GM21381 (cell line): ENCODE measurements around the gene TMTC1.

Source experiments
- ATAC-seq: cut with Tn5 transposase; IDR thresholded peaks from one replicate; pipeline ENCODE4 v1.9.1; 2021; ENCODE audit warnings: mild to moderate bottlenecking, moderate library complexity; ENCODE audit not compliant: unreplicated experiment

Gene TMTC1

GRCh38 chr12:29781188-29781587, 2.6 kb downstream of the TMTC1 start:
- ATAC-seq = no peak

GRCh38 chr12:29780084-29780483, 3.7 kb downstream of the TMTC1 start:
- ATAC-seq = no peak

- ATAC-seq = no peak
Measured at GRCh38 chr12:29778531-29778930, 5.2 kb downstream of the TMTC1 start.

- ATAC-seq = no peak
Measured at GRCh38 chr12:29773076-29773475, 10.7 kb downstream of the TMTC1 start.

GRCh38 chr12:29771786-29772185, 12.0 kb downstream of the TMTC1 start:
- ATAC-seq = no peak

- ATAC-seq = no peak
Measured at GRCh38 chr12:29771165-29771564, 12.6 kb downstream of the TMTC1 start.

GRCh38 chr12:29769162-29769858, 14.4 kb downstream of the TMTC1 start:
- no peak for ATAC-seq

GRCh38 chr12:29768372-29768771, 15.4 kb downstream of the TMTC1 start:
- ATAC-seq = no peak

GRCh38 chr12:29763301-29763683, 20.4 kb downstream of the TMTC1 start:
- ATAC-seq = no peak

GRCh38 chr12:29762637-29763300, 21.0 kb downstream of the TMTC1 start:
- no peak for ATAC-seq

GRCh38 chr12:29759950-29760349, 23.8 kb downstream of the TMTC1 start:
- ATAC-seq = no peak

- ATAC-seq = no peak
Measured at GRCh38 chr12:29756741-29757390, 26.9 kb downstream of the TMTC1 start.

- no peak for ATAC-seq
Measured at GRCh38 chr12:29754235-29755189, 29.2 kb downstream of the TMTC1 start.

GRCh38 chr12:29752121-29752520, 31.6 kb downstream of the TMTC1 start:
- no peak for ATAC-seq

- no peak for ATAC-seq
Measured at GRCh38 chr12:29751676-29752075, 32.1 kb downstream of the TMTC1 start.

- ATAC-seq = no peak
Measured at GRCh38 chr12:29750928-29751220, 32.9 kb downstream of the TMTC1 start.

- peak; percentile 86 for ATAC-seq
Measured at GRCh38 chr12:29750131-29750927, 33.4 kb downstream of the TMTC1 start.

GRCh38 chr12:29744365-29744764, 39.4 kb downstream of the TMTC1 start:
- no peak for ATAC-seq

GRCh38 chr12:29743801-29744200, 39.9 kb downstream of the TMTC1 start:
- no peak for ATAC-seq

- ATAC-seq = no peak
Measured at GRCh38 chr12:29743077-29743476, 40.7 kb downstream of the TMTC1 start.
